RPMI7951 (cell line): ENCODE data around the gene EPHA3. TPM values are rescaled to one million over a fixed set of nuclear protein-coding genes. Genes with fewer than 3 reads are reported as not detected.

Experiments used
- DNase-seq: peaks from one replicate; pipeline ENCODE4 v3.0.0-alpha.2; 2012; ENCODE audit warnings: low read depth
- total RNA-seq: library from RNA; depleted of rRNA; stranded (reverse); fragments of >200 nt; shearing (Covaris generic); gene quantifications from 2 replicates; pipeline ENCODE4 v1.2.3, GENCODE V29; 2014; rRNA removed

Gene EPHA3
- total RNA-seq: 0.20 and 0.24 TPM in 2 replicates

- peak; percentile 31 for DNase-seq
These were observed at the start of gene EPHA3 for GRCh38 chr3:89107461-89108290. Gene EPHA3, plus strand, starts transcription at chr3:89107621. Its CDS starts 128 bp downstream, at chr3:89107749.

DNA sequence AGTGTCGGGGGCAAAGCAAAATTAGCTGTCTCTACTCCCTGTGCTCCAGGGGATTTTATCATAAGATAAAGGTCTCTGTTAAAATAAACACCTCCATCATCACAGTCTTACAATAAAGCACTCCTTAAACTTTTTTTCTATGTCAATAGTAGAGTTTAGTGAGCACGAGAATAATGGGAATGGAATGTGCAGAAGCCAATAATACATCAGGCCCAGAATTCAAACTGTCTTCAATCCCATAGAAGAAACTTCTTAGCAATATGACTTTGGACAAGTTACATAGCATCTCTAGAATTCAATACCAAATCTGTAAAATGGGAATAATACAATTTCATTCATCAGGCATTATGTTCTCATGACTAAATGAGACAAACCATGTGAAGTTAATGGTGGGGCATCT lies 49.0 kb upstream of the EPHA3 start:
- no peak for DNase-seq

GRCh38 chr3:89059211-89059925 lies 48.1 kb upstream of the EPHA3 start:
- no peak for DNase-seq

DNA sequence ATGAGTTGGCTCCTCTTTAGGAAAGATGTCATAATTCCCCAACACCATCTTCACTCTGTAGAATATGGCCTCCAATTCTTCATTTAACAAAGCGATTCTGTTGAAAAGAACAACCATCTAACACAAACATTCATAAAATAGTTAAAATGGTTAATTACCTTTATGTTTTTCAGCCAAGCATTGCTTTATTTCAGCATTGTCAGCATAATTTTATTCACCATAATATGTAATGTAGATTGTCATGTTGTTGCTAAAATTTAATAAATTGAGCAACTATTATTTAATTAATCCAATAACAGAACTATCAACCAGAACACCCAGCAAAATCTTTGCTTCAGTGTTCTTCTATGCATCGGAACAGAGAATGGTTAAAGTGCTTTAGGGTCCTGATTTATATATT lies 46.2 kb upstream of the EPHA3 start:
- no peak for DNase-seq

- no peak for DNase-seq
These were observed 39.7 kb upstream of the EPHA3 start for GRCh38 chr3:89067736-89068135.

- DNase-seq: no peak
These were observed 34.8 kb upstream of the EPHA3 start for GRCh38 chr3:89072642-89073041.

- no peak for DNase-seq
These were observed 27.5 kb upstream of the EPHA3 start for GRCh38 chr3:89079944-89080343.

DNA sequence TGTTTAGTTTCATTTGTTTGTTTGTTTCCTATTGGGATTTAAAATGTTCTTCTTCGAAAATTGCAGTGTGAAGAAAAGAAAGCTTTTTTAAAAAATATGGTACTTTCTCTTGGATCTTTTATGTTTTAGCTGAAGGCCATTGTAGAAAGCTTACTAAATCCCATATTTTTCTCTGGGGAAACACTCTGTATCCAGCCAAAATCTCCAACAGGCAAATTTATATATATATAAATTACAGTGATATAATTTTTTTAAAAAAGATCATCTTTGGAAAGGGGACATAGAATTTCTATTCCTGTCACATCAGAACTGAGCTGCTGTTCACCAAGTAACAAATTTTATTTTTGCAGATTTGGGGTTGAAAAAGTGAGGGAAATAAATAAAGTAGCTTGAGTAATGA lies 19.6 kb upstream of the EPHA3 start:
- no peak for DNase-seq

DNA sequence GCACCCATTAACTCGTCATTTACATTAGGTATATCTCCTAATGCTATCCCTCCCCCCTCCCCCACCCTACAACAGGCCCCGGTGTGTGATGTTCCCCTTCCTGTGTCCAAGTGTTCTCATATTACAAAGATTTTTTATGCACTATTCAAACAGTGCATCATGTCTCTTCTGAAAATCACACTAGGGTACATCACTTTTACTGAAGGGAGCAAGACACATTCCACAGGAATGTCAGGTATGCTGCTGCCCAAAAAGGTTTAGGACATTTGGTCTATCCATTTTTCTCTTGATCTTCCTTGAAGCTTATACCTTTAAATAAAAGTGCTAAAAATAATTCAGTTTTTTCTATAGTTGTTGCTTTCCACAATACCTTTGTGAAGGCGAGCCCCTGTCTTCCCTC lies 9.2 kb upstream of the EPHA3 start:
- no peak for DNase-seq

DNA sequence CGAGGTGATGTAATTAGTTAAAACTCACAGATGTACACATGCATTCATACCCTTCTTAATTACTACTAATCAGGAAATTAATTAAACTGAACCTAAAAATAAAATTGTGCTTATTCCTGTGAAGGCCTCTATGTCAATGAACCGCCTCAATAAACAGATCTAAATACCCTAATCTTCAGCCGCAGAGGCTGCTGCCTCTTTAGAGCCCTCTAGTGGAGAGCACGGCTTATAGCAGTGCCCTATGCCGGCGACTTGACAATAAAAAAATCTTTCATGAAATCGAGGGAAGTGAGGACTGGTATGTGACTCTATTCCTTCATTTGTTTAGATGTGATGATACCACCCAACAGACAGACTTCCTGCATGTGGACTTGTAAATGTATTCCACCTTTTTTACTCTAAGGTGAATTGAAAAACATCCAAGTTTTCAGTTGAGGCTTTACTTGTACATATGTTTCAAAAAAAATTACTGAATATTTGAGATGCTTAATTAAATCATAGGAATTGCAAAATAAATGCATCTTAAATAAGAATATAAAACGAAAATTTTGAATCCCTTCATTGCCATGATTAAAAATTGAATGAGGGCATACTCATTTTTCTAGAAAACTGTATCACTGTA lies 8.3 kb upstream of the EPHA3 start:
- peak; percentile 17 for DNase-seq

- no peak for DNase-seq
These were observed 6.2 kb upstream of the EPHA3 start for GRCh38 chr3:89101251-89101650.

DNA sequence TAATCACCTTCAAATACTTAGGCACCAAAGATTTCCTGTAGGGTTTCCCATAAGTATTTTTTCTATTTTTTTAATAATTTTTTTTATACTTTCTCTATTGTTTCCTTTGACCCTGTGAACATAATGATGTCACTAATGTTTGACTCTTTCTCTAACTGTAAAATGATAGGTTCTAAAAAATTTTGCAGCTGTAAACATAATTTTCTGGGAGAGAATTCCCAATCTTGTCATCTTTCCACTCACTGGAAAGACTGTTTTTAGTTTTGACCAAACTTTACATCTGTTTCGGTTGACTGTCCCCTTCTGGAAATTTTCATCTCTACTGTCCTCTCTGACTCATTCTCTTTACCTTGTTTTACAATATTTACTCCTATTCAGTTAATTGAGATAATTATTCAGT lies 5.5 kb upstream of the EPHA3 start:
- DNase-seq: no peak

DNA sequence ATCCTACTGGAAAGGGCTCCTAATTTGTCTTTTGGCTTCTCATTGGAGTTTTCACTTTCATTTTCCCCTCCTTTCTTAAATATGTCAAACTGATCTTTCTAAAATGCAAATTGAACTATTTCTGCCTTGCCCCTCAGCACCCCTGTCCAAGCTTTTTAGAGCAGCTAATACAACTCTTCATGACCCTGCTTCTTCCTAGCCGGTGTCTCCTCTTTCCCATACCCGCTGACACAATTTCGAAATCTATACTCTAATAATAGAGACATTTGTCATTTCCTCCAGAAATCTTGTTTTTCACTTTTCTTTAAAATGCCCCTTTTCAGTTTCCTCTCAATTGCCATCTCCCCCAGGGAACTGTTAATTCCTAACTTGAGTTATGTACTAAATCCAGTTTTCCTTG lies 2.9 kb upstream of the EPHA3 start:
- no peak for DNase-seq

GRCh38 chr3:89105503-89105902 lies 1.9 kb upstream of the EPHA3 start:
- no peak for DNase-seq

DNA sequence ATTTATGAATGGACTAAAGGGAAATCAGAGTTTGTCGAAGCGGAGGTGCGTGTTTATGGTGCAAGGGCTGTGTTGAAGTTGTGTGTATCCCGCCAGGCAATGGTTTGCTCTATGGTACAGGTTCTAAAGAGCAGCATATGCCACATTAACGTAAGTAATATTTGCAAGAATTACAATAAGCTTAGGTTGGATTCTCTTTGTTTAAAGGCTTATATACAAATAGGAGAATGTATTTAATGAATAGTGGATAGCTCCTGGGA lies 800 bp downstream of the EPHA3 start:
- no peak for DNase-seq

- no peak for DNase-seq
These were observed 5.9 kb downstream of the EPHA3 start for GRCh38 chr3:89113344-89113743.

- DNase-seq: peak; percentile 7
These were observed 6.7 kb downstream of the EPHA3 start for GRCh38 chr3:89113893-89114840.

GRCh38 chr3:89114841-89115223 lies 7.4 kb downstream of the EPHA3 start:
- DNase-seq: no peak

GRCh38 chr3:89116476-89116875 lies 9.1 kb downstream of the EPHA3 start:
- DNase-seq: no peak

DNA sequence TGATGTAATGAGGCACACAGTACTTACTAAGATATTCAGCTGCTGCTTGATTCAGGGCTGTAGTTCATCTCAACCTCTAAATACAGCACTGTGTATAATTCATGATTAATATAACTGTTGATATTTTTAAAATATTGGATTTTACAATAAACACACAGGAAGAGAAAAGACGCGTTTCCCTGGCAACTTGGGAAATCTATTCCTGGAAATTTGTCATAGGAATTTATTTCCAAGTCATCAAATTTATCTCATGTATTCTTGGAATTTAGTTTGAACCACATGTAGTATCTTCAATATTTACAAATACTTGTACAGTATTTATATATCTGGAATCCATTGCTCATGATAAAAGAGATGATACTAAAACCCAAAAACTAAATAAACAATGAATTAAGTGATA lies 30.6 kb downstream of the EPHA3 start:
- DNase-seq: no peak

DNA sequence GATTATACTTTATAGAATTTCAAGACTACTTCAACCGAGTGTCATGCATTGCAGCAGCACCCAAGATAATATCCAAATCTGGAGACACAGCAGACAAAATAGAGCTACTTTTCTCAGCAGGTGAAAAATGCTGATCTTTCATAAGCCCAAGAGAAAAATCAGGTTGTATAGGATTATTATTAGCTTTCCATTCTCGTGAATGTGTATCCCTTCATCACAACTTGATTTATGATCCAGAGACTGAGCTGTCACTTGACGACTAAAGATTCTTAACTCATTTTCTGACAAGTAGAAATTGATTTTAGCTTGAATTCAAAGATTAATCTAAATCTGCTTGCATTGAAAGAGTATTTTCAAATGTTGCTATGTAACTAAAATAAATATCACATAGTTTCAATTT lies 32.4 kb downstream of the EPHA3 start:
- DNase-seq: no peak

GRCh38 chr3:89144080-89144479 lies 36.7 kb downstream of the EPHA3 start:
- DNase-seq: no peak
